Neural cell (in vitro differentiated cells): Measurements from ENCODE around the gene CDKAL1. TPM values are rescaled to one million over a fixed set of nuclear protein-coding genes. Genes with fewer than 3 reads are reported as not detected.

ENCODE experiments used
- H2AFZ ChIP-seq: fragments of 200-600, 300-800 bp; sonication (generic), shearing (Covaris generic); 2 replicates; pipeline ENCODE4 v1.6.0; 2014; ENCODE audit warnings: low read depth, mild to moderate bottlenecking, antibody characterized with exemption, low read length, moderate library complexity
- H3F3A ChIP-seq: fragments of 200-600 bp; shearing (Covaris generic); 2 replicates; pipeline ENCODE4 v1.6.1; 2016; ENCODE audit warnings: mild to moderate bottlenecking, moderate library complexity, mixed read lengths, antibody characterized with exemption, low read length; ENCODE audit not compliant: insufficient read depth, poor library complexity, severe bottlenecking
- H3K27ac ChIP-seq: fragments of 200-600, 300-800 bp; sonication (generic), shearing (Covaris generic); 2 replicates; pipeline ENCODE4 v1.5.1; 2014; ENCODE audit warnings: mild to moderate bottlenecking, low read length, moderate library complexity
- H3K27me3 ChIP-seq: fragments of 300-800, 200-600 bp; sonication (generic), shearing (Covaris generic); 2 replicates; pipeline ENCODE4 v1.6.0; 2014; ENCODE audit warnings: mild to moderate bottlenecking, low read depth, low read length, moderate library complexity; ENCODE audit not compliant: insufficient read depth
- H3K36me3 ChIP-seq: fragments of 300-800, 200-600 bp; sonication (generic), shearing (Covaris generic); 2 replicates; pipeline ENCODE4 v1.5.1; 2014; ENCODE audit warnings: mild to moderate bottlenecking, antibody characterized with exemption, low read length, moderate library complexity; ENCODE audit not compliant: insufficient read depth
- H3K4me2 ChIP-seq: fragments of 300-800, 200-600 bp; sonication (generic), shearing (Covaris generic); 2 replicates; pipeline ENCODE4 v1.6.0; 2014; ENCODE audit warnings: mild to moderate bottlenecking, low read length
- H3K4me3 ChIP-seq: fragments of 300-800, 200-600 bp; sonication (generic), shearing (Covaris generic); 2 replicates; pipeline ENCODE4 v1.5.1; 2014; ENCODE audit warnings: mild to moderate bottlenecking, low read length, moderate library complexity
- H3K79me2 ChIP-seq: fragments of 200-600 bp; shearing (Covaris generic); replicated peaks from 2 replicates; pipeline ENCODE4 v1.6.0; 2014; ENCODE audit warnings: mild to moderate bottlenecking, low read length, moderate library complexity; ENCODE audit not compliant: insufficient read depth
- H3K9ac ChIP-seq: fragments of 300-800, 200-600 bp; sonication (generic), shearing (Covaris generic); 2 replicates; pipeline ENCODE4 v1.6.1; 2016; ENCODE audit warnings: mild to moderate bottlenecking, low read length, mixed read lengths
- H3K9me2 ChIP-seq: fragments of 200-600 bp; shearing (Covaris generic); 2 replicates; pipeline ENCODE4 v1.6.1; 2016; ENCODE audit warnings: mild to moderate bottlenecking, low read length, mixed read lengths; ENCODE audit not compliant: insufficient read depth
- H3K9me3 ChIP-seq: fragments of 200-600, 300-800 bp; sonication (generic), shearing (Covaris generic); 2 replicates; pipeline ENCODE4 v1.6.1; 2016; ENCODE audit warnings: mild to moderate bottlenecking, mixed run types, low read length, moderate library complexity, mixed read lengths
- H4K20me1 ChIP-seq: fragments of 200-600 bp; shearing (Covaris generic); 2 replicates; pipeline ENCODE4 v1.6.1; 2016; ENCODE audit warnings: mild to moderate bottlenecking, mixed run types; ENCODE audit not compliant: insufficient read depth
- CTCF ChIP-seq: fragments of 450-650 bp; IDR thresholded peaks from 2 replicates; pipeline ENCODE4 v1.5.1; 2014; ENCODE audit warnings: antibody characterized with exemption, mild to moderate bottlenecking, moderate library complexity; ENCODE audit not compliant: poor library complexity, severe bottlenecking
- EP300 ChIP-seq: fragments of 450-650 bp; conservative IDR thresholded peaks from 2 replicates; pipeline ENCODE4 v1.6.1; 2014; ENCODE audit warnings: antibody characterized with exemption, mild to moderate bottlenecking, moderate library complexity; ENCODE audit not compliant: poor library complexity, severe bottlenecking
- EZH2 ChIP-seq: fragments of 200-600, 300-800 bp; shearing (Covaris generic), sonication (generic); IDR thresholded peaks from 2 replicates; pipeline ENCODE4 v1.6.1; 2014; ENCODE audit warnings: antibody characterized with exemption, low read length, borderline replicate concordance, mild to moderate bottlenecking; ENCODE audit not compliant: insufficient read depth, poor library complexity, severe bottlenecking
- MXI1 ChIP-seq: fragments of 450-650 bp; conservative IDR thresholded peaks from 2 replicates; pipeline ENCODE4 v1.6.1; 2014; ENCODE audit warnings: antibody characterized with exemption, mild to moderate bottlenecking; ENCODE audit not compliant: poor library complexity, severe bottlenecking
- POLR2AphosphoS5 ChIP-seq: IDR thresholded peaks from 2 replicates; pipeline ENCODE4 v1.6.1; 2012
- RAD21 ChIP-seq: fragments of 450-650 bp; conservative IDR thresholded peaks from 2 replicates; pipeline ENCODE4 v1.6.1; 2014; ENCODE audit warnings: antibody characterized with exemption, mild to moderate bottlenecking, moderate library complexity
- REST ChIP-seq: IDR thresholded peaks from 2 replicates; pipeline ENCODE4 v1.6.1; 2012; ENCODE audit warnings: borderline replicate concordance
- SMC3 ChIP-seq: fragments of 450-650 bp; conservative IDR thresholded peaks from 2 replicates; pipeline ENCODE4 v1.6.1; 2014; ENCODE audit warnings: antibody characterized with exemption, mild to moderate bottlenecking, moderate library complexity; ENCODE audit not compliant: poor library complexity
- TAF1 ChIP-seq: IDR thresholded peaks from 2 replicates; pipeline ENCODE4 v1.6.1; 2012; ENCODE audit warnings: low read depth
- polyA plus RNA-seq: library from polyadenylated mRNA; depleted of rRNA; stranded (reverse); fragments of >200 nt; gene quantifications from 2 replicates; pipeline ENCODE4 v1.2.3, GENCODE V29; 2014

Gene CDKAL1
- polyA plus RNA-seq, 1 donor from 2014 or later, result 10.7 TPM

- Histone ChIP-seq H2AFZ (no peak overlapping the region), H3K4me2 (no peak overlapping the region), H3K79me2 (no peaks in the 10 kb centered on the region), H3K27ac (no peak overlapping the region), H3F3A (peaks cover under 1% of the 10 kb centered on the region), H3K9me2 (no peaks in the 10 kb centered on the region), H3K27me3 (no peaks in the 10 kb centered on the region), H3K9ac (no peak overlapping the region), H3K4me3 (no peak overlapping the region), H3K36me3 (no peaks in the 10 kb centered on the region), H3K9me3 (no peaks in the 10 kb centered on the region), H4K20me1 (no peaks in the 10 kb centered on the region)
- TF ChIP-seq REST, result no peak
- TF ChIP-seq MXI1, result no peak
- no peak for TF ChIP-seq TAF1
- no peak for TF ChIP-seq EP300
- no peak for TF ChIP-seq CTCF
- no peak for TF ChIP-seq POLR2AphosphoS5
These were observed 211.8 kb downstream of the CDKAL1 start for GRCh38 chr6:20746024-20746423.

- Histone ChIP-seq H2AFZ (no peak overlapping the region), H3K9ac (no peak overlapping the region), H3K27ac (no peak overlapping the region), H3K4me3 (no peak overlapping the region), H3K36me3 (no peaks in the 10 kb centered on the region), H3F3A (peaks cover 4% of the 10 kb centered on the region), H3K9me2 (no peaks in the 10 kb centered on the region), H3K4me2 (no peak overlapping the region), H3K9me3 (no peaks in the 10 kb centered on the region), H3K79me2 (no peaks in the 10 kb centered on the region), H3K27me3 (no peaks in the 10 kb centered on the region), H4K20me1 (no peaks in the 10 kb centered on the region)
- TF ChIP-seq POLR2AphosphoS5 (no peak), SMC3 (no peak), EZH2 (no peak)
These were observed 212.7 kb downstream of the CDKAL1 start for GRCh38 chr6:20746805-20747558.

- Histone ChIP-seq H3K27ac (no peak overlapping the region), H4K20me1 (no peaks in the 10 kb centered on the region), H3K9me2 (no peaks in the 10 kb centered on the region), H3K36me3 (no peaks in the 10 kb centered on the region), H3F3A (peaks cover 4% of the 10 kb centered on the region), H3K9me3 (no peaks in the 10 kb centered on the region), H2AFZ (no peak overlapping the region), H3K9ac (no peak overlapping the region), H3K79me2 (no peaks in the 10 kb centered on the region), H3K4me3 (no peak overlapping the region), H3K4me2 (no peak overlapping the region), H3K27me3 (no peaks in the 10 kb centered on the region)
- no peak for TF ChIP-seq POLR2AphosphoS5
- TF ChIP-seq REST, result no peak
- TF ChIP-seq MXI1, result no peak
- no peak for TF ChIP-seq RAD21
- no peak for TF ChIP-seq EP300
- no peak for TF ChIP-seq CTCF
- no peak for TF ChIP-seq TAF1
- no peak for TF ChIP-seq EZH2
- no peak for TF ChIP-seq SMC3
These were observed 213.7 kb downstream of the CDKAL1 start for GRCh38 chr6:20747991-20748390.
